ENCODE measurements around the gene CEP89.
"Not testable (repeated sequence)": the region's sequence is repeated elsewhere in the genome, so short reads cannot be mapped to it uniquely, and the experiment has no call there.

CEP89 gene

GRCh38 chr19:32870981-32871451 is 100.7 kb downstream of the CEP89 start:
- in situ Hi-C loops (cut with MboI; ENCODE audit: low pct_unique_long_range_greater_than_20kb, low sequenced_read_pairs, unreplicated experiment) = no loop called here
- TF ChIP-seq, protein P1, sequence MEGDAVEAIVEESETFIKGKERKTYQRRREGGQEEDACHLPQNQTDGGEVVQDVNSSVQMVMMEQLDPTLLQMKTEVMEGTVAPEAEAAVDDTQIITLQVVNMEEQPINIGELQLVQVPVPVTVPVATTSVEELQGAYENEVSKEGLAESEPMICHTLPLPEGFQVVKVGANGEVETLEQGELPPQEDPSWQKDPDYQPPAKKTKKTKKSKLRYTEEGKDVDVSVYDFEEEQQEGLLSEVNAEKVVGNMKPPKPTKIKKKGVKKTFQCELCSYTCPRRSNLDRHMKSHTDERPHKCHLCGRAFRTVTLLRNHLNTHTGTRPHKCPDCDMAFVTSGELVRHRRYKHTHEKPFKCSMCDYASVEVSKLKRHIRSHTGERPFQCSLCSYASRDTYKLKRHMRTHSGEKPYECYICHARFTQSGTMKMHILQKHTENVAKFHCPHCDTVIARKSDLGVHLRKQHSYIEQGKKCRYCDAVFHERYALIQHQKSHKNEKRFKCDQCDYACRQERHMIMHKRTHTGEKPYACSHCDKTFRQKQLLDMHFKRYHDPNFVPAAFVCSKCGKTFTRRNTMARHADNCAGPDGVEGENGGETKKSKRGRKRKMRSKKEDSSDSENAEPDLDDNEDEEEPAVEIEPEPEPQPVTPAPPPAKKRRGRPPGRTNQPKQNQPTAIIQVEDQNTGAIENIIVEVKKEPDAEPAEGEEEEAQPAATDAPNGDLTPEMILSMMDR (IDR thresholded peaks at IDR 0.05; ENCODE audit: extremely low read depth, insufficient read depth, missing control alignments) = no peak
- DNase-seq (ENCODE audit: low spot score) = no peak

GRCh38 chr19:32869966-32870573 is 101.7 kb downstream of the CEP89 start:
- no peak for DNase-seq (ENCODE audit: low spot score)
- in situ Hi-C loops (cut with MboI; ENCODE audit: low pct_unique_long_range_greater_than_20kb, low sequenced_read_pairs, unreplicated experiment) = no loop called here

GRCh38 chr19:32869369-32869965 is 102.3 kb downstream of the CEP89 start, which contains the start of gene SLC7A9:
Gene SLC7A9, minus strand, starts transcription at chr19:32869767. Its CDS starts 1,233 bp downstream, at chr19:32868534.
- in situ Hi-C loops (cut with MboI; ENCODE audit: low pct_unique_long_range_greater_than_20kb, low sequenced_read_pairs, unreplicated experiment) = no loop called here
- TF ChIP-seq, protein P1 (IDR thresholded peaks at IDR 0.05; ENCODE audit: extremely low read depth, insufficient read depth, missing control alignments) = no peak
- no peak for DNase-seq (ENCODE audit: low spot score)

More at GRCh38 chr19:32869966-32870573, 101.7 kb downstream of the CEP89 start:
- TF ChIP-seq, protein P1 (IDR thresholded peaks at IDR 0.05; ENCODE audit: extremely low read depth, insufficient read depth, missing control alignments) = no peak

- in situ Hi-C loops (cut with MboI; ENCODE audit: low pct_unique_long_range_greater_than_20kb, low sequenced_read_pairs, unreplicated experiment) = no loop called here
- DNase-seq (ENCODE audit: low spot score) = no peak
- TF ChIP-seq, protein P1 (IDR thresholded peaks at IDR 0.05; ENCODE audit: extremely low read depth, insufficient read depth, missing control alignments) = no peak
Measured at GRCh38 chr19:32868206-32868950, 103.4 kb downstream of the CEP89 start.

- DNase-seq (ENCODE audit: low spot score) = not testable (repeated sequence)
Measured at GRCh38 chr19:32867436-32867835, 104.3 kb downstream of the CEP89 start.

GRCh38 chr19:32866564-32867265 is 105.0 kb downstream of the CEP89 start:
- TF ChIP-seq, protein P1 (IDR thresholded peaks at IDR 0.05; ENCODE audit: extremely low read depth, insufficient read depth, missing control alignments) = no peak
- in situ Hi-C loops (cut with MboI; ENCODE audit: low pct_unique_long_range_greater_than_20kb, low sequenced_read_pairs, unreplicated experiment) = no loop called here
- DNase-seq (ENCODE audit: low spot score) = no peak

More at GRCh38 chr19:32867436-32867835, 104.3 kb downstream of the CEP89 start:
- in situ Hi-C loops (cut with MboI; ENCODE audit: low pct_unique_long_range_greater_than_20kb, low sequenced_read_pairs, unreplicated experiment) = not testable (repeated sequence)
